HepG2 (cell line): ENCODE data around the gene PCIF1. TPM values are rescaled to one million over a fixed set of nuclear protein-coding genes. Genes with fewer than 3 reads are reported as not detected.
A peak's percentile ranks its signal among the peaks of the same experiment; 100 is the strongest.

Experiments
- AHDC1 ChIP-seq: sonication (generic); formaldehyde crosslinking; IDR thresholded peaks from 2 replicates; pipeline ENCODE4 v1.5.1; 2020; ENCODE audit warnings: mild to moderate bottlenecking, missing genetic modification reagents, borderline replicate concordance
- ATF7-NPFF ChIP-seq: sonication (generic); formaldehyde crosslinking; IDR thresholded peaks from 2 replicates; pipeline ENCODE4 v1.8.1; 2023; ENCODE audit warnings: mild to moderate bottlenecking, low read depth, missing genetic modification reagents, moderate library complexity
- EZH2 ChIP-seq: conservative IDR thresholded peaks from 2 replicates; pipeline ENCODE4 v1.6.1; 2012; ENCODE audit warnings: mild to moderate bottlenecking, low read depth, low read length, moderate library complexity
- FOXJ3 ChIP-seq: sonication (generic); formaldehyde crosslinking; IDR thresholded peaks from 2 replicates; pipeline ENCODE4 v1.4.0; 2020; ENCODE audit warnings: missing genetic modification reagents, mild to moderate bottlenecking, borderline replicate concordance
- HMG20B ChIP-seq: conservative IDR thresholded peaks from 2 replicates; pipeline ENCODE4 v1.6.1; 2016; ENCODE audit warnings: missing genetic modification reagents, missing compliant biosample characterization
- ISX ChIP-seq: sonication (generic); formaldehyde crosslinking; conservative IDR thresholded peaks from 2 replicates; pipeline ENCODE4 v1.5.0; 2020; ENCODE audit warnings: missing genetic modification reagents
- LBX2 ChIP-seq: sonication (generic); formaldehyde crosslinking; IDR thresholded peaks from 2 replicates; pipeline ENCODE4 v1.5.0; 2020; ENCODE audit warnings: missing genetic modification reagents, mild to moderate bottlenecking, borderline replicate concordance
- MAX ChIP-seq: IDR thresholded peaks from 2 replicates; pipeline ENCODE4 v1.6.1; 2012; ENCODE audit warnings: inconsistent platforms
- NCOA2 ChIP-seq: sonication (generic); formaldehyde crosslinking; IDR thresholded peaks from 2 replicates; pipeline ENCODE4 v1.8.0; 2022; ENCODE audit warnings: inconsistent platforms
- SNAI1 ChIP-seq: sonication (generic); formaldehyde crosslinking; IDR thresholded peaks from 2 replicates; pipeline ENCODE4 v1.5.0; 2020; ENCODE audit warnings: mild to moderate bottlenecking, missing genetic modification reagents, borderline replicate concordance
- SP4 ChIP-seq: sonication (generic); formaldehyde crosslinking; IDR thresholded peaks from 2 replicates; pipeline ENCODE4 v1.8.1; 2023; ENCODE audit warnings: mild to moderate bottlenecking, missing genetic modification reagents
- TRIM22 ChIP-seq: fragments of 450-650 bp; IDR thresholded peaks from 2 replicates; pipeline ENCODE4 v1.6.1; 2017
- ZFP1 ChIP-seq: IDR thresholded peaks from 2 replicates; pipeline ENCODE4 v1.6.1; 2016
- ZFP82 ChIP-seq: sonication (generic); formaldehyde crosslinking; IDR thresholded peaks from 2 replicates; pipeline ENCODE4 v1.5.1; 2020; ENCODE audit warnings: mild to moderate bottlenecking, missing genetic modification reagents, borderline replicate concordance
- ZNF414 ChIP-seq: sonication (generic); formaldehyde crosslinking; IDR thresholded peaks from 2 replicates; pipeline ENCODE4 v1.5.0; 2020; ENCODE audit warnings: missing genetic modification reagents
- ZNF674 ChIP-seq: sonication (generic); formaldehyde crosslinking; IDR thresholded peaks from 2 replicates; pipeline ENCODE4 v1.5.0; 2020; ENCODE audit warnings: low read depth, mild to moderate bottlenecking, missing genetic modification reagents
- ZNF737 ChIP-seq: sonication (generic); formaldehyde crosslinking; IDR thresholded peaks from 2 replicates; pipeline ENCODE4 v1.5.0; 2020; ENCODE audit warnings: missing genetic modification reagents, mild to moderate bottlenecking, borderline replicate concordance
- polyA plus RNA-seq, 8 experiments: library from polyadenylated mRNA; depleted of rRNA in 3 of 8; stranded (reverse) in 7 of 8; unstranded in 1 of 8; fragments of >200 nt; fragmentation: Illumina TruSeq in 4 of 8; extraction: Trizol in 4 of 8; gene quantifications; 2 replicates each; pipeline versions ENCODE4 v1.2.1 to v1.2.3, GENCODE V29; 2011 to 2016; ENCODE audit warnings: low read depth in 4 of 8, missing spikeins in 1 of 8, mixed read lengths in 1 of 8; ENCODE audit not compliant: insufficient read depth in 1 of 8
- total RNA-seq, 5 experiments: library from RNA; depleted of rRNA; stranded (reverse); fragments of >200 nt; fragmentation: Illumina TruSeq; extraction: Trizol; gene quantifications; 2 replicates each; pipeline ENCODE4 v1.2.3, GENCODE V29; 2016; ENCODE audit warnings: low read depth in 1 of 5
- TF ChIP-seq, protein P1 (sequence below): IDR thresholded peaks from 2 replicates; pipeline ENCODE4 v1.6.1; 2016; ENCODE audit warnings: low read depth, control low read depth

The PCIF1 gene
- total and polyA plus RNA-seq, 2 of the 13 experiments (the other 11 are each of a cell fraction or from before 2014, with no cell fraction given): 20.9 to 24.4 TPM

GRCh38 chr20:45927071-45927878 is 7.2 kb upstream of the PCIF1 start (continued):
- TF ChIP-seq ZNF737 (peak; percentile 82; the same call in 1 of the 2 replicates), LBX2 (no peak), TRIM22 (no peak), MAX (peak; percentile 76), ISX (CRISPR knock-in tag) (no peak), ATF7-NPFF (CRISPR knock-in tag) (0 out of 2 replicates have a peak, but pooled peaks have one; percentile 8), ZNF674 (CRISPR knock-in tag) (no peak), ZFP82 (0 out of 2 replicates have a peak, but pooled peaks have one; percentile 3), ZNF414 (CRISPR knock-in tag) (peak; percentile 90), FOXJ3 (CRISPR knock-in tag) (peak; percentile 87; the same call in 1 of the 2 replicates), SP4 (CRISPR knock-in tag) (peak; percentile 68; the same call in 1 of the 2 replicates), NCOA2 (peak; percentile 92), SNAI1 (peak; percentile 20; the same call in 1 of the 2 replicates), HMG20B (CRISPR knock-in tag) (peak; percentile 79), EZH2 (no peak), AHDC1 (CRISPR knock-in tag) (peak; percentile 86; the same call in 1 of the 2 replicates), ZFP1 (CRISPR knock-in tag) (peak; percentile 89; the same call in 1 of the 2 replicates)
- TF ChIP-seq, protein P1, sequence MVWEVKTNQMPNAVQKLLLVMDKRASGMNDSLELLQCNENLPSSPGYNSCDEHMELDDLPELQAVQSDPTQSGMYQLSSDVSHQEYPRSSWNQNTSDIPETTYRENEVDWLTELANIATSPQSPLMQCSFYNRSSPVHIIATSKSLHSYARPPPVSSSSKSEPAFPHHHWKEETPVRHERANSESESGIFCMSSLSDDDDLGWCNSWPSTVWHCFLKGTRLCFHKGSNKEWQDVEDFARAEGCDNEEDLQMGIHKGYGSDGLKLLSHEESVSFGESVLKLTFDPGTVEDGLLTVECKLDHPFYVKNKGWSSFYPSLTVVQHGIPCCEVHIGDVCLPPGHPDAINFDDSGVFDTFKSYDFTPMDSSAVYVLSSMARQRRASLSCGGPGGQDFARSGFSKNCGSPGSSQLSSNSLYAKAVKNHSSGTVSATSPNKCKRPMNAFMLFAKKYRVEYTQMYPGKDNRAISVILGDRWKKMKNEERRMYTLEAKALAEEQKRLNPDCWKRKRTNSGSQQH (CRISPR knock-in tag): no peak
